GM21526 (cell line): Measurements from ENCODE around the gene KHK.

ENCODE experiments used
- ATAC-seq: cut with Tn5 transposase; IDR thresholded peaks from one replicate; pipeline ENCODE4 v1.9.1; 2021; ENCODE audit warnings: moderate library complexity; ENCODE audit not compliant: unreplicated experiment, low FRiP score

The KHK gene

DNA sequence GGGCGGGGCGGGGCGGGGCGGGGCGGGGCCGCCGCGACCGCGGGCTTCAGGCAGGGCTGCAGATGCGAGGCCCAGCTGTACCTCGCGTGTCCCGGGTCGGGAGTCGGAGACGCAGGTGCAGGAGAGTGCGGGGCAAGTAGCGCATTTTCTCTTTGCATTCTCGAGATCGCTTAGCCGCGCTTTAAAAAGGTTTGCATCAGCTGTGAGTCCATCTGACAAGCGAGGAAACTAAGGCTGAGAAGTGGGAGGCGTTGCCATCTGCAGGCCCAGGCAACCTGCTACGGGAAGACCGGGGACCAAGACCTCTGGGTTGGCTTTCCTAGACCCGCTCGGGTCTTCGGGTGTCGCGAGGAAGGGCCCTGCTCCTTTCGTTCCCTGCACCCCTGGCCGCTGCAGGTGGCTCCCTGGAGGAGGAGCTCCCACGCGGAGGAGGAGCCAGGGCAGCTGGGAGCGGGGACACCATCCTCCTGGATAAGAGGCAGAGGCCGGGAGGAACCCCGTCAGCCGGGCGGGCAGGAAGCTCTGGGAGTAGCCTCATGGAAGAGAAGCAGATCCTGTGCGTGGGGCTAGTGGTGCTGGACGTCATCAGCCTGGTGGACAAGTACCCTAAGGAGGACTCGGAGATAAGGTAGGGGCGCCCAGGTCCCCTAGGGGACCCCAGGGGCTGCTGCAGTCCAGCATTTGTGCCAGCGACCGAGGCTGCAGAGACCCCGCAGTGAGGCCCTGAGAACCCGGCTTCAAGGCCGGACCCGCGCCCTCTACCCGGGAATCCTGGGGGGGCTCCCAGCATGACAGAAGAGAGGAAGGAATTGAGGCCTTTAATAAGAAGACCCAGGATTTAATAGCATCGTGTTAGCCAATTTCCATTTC lies at the start of gene KHK:
Gene KHK, plus strand, starts transcription at position 49 of the 870 bp plus-strand sequence. Its CDS starts 488 bp downstream, at position 537.
- ATAC-seq: peak; percentile 61

DNA sequence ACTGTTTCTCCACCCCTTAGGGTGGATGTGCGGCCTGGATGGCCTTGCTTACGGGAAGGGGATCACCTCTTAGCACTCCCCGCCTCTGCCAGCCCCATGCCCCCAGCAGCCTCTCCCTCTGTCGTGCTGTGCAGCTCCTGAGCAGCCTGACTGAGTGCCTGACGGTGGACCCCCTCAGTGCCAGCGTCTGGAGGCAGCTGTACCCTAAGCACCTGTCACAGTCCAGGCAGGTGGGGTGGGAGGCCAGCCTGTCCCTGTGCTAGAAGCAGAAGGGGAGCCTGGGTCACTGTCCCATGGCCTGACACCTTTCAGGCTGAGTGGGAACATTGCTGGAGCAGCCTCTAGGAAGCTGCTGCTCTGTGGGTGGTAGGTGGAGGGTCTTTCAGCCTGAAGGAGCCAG lies 48.6 kb upstream of the KHK start:
- ATAC-seq: no peak

DNA sequence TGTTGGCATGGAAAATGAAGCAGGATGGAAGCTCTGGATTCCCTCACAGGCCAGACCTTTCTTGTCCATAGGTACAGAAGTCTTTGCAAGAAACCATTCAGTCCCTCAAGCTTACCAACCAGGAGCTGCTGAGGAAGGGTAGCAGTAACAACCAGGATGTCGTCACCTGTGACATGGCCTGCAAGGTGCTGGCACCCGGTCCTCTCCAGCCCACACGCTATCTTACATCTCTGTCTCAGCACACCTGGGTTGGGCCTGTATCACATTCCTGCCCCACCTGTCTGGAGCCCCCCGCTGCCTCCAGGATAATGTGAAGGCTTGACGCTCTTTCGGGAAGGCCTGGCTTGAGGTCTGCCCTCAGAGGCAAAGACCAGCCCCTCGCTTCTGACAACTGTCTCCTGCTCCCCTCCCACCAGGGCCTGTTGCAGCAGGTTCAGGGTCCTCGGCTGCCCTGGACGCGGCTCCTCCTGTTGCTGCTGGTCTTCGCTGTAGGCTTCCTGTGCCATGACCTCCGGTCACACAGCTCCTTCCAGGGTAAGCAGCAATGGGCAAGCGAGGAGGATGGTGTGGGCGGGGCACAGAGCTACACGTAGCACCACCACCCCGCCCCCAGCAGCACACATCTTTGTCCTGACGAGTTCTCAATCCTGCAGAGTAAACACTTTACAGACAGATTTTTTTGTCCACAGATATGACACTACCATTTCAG lies 47.8 kb upstream of the KHK start:
- no peak for ATAC-seq

DNA sequence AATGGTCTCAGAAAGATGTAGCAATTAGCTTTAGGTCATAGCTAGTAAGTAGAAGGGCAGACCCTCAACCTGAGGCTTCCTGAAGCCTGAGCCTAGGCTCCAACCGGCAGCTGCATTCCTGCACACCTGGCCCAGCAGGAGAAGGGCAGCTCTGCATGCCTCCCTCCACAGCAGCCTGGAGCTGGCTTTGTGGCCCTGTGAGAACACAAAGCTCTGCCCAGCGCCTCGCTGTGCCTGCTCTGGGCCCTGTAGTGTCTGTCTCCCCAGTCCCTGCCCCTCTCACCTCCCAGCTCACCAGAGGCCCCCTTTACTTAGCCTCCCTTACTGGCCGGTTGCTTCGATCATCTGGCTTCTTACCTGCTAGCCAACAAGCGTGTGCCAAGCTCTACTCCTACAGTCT lies 47.1 kb upstream of the KHK start:
- no peak for ATAC-seq

DNA sequence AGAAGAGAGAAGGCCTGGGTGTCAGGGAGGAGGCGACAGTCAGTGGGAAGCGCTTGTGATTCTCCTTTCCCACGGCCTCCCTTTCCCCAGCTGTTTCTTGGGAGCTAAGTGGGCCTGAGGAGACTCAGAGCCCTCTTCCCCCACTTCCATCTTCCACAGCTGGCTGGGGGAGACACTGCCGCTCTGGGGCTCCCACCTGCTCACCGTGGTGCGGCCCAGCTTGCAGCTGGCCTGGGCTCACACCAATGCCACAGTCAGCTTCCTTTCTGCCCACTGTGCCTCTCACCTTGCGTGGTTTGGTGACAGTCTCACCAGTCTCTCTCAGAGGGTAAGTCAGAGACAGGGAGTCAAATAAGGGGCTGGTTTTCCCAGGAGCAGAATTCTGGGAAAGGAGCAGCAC lies 46.7 kb upstream of the KHK start:
- no peak for ATAC-seq

DNA sequence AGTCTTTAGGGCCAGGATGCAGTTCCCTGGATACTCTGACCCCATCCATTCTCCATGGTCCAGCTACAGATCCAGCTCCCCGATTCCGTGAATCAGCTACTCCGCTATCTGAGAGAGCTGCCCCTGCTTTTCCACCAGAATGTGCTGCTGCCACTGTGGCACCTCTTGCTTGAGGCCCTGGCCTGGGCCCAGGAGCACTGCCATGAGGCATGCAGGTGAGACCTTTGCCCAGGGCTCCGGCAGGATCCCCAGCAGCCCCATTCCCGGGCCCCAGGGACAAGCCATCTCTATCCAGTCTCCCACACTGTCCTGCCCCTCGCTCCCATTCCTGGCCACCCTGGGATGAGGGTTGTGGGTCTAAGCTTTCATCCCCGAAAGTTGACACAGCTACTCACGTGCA lies 46.3 kb upstream of the KHK start:
- ATAC-seq: no peak

DNA sequence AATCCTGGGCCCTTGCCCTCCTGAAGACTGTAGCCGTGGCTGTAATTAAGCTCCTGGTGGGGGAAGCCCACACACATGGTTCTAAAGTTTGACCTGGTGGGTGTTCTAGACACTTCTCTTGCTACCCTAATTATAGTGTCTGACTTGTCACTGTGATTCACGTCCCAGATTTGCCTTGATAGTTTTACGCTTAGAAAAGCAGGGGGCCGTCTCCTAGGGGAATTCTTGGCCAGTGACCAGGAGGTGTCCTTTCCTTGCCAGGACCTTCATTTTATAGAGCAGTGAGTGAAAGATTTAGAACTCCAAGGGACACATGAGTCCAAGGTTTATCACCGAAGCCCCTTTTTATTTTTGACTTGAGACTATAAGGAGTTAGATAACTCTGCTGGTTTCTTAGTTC lies 44.8 kb upstream of the KHK start:
- no peak for ATAC-seq

DNA sequence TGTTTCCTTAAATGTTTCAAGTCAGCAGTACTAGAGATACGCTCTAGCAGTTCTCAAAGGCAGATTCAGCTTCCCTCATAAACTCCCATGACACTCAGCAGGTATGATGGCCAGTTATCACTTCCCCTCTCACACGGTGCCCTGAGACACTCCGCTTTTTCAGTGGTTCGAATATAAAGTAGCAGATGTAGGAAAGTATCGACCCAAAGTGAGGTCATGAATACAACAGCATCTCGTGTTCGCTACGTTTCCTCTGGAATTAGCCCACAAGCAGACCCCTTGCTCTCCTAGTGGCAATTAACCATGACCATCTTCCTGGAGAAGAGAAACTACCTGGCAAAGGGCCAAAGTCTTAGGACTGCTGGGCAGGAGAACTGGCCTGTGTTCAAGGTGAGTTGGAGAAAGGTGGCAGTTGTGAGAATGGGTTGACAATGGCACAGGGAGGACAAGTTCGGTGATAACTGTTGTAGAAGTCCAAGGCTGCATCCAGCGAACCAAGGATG lies 44.4 kb upstream of the KHK start:
- ATAC-seq: no peak

DNA sequence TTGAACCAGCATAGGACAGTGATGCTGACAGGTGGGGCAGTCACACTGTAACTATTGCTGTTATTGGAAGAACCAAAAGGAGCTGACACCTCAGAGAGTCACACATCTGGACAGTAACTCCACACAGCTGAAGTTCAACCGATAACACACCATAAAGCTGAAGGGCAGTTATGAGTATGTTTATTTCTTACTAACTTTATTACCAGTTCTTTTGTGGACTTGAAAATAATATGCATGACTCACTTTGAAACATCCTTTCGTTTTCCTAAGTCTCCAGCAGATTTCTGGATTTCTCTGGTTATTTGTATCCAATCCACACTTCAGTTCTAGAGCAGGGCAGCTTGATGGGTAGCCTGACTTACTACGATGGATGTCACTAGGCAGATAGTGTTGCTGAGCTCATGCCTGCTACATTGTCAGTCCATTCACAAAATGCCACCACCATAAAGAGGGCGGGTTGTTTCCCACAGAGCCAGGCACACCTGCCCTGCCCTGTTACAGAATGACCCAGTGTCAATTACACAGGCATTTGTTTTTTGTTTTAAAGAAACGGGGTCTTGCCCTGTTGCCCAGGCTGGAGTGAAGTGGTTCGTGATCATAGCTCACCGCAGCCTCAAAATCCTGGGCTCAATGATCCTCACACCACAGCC lies 43.5 kb upstream of the KHK start:
- ATAC-seq: no peak

DNA sequence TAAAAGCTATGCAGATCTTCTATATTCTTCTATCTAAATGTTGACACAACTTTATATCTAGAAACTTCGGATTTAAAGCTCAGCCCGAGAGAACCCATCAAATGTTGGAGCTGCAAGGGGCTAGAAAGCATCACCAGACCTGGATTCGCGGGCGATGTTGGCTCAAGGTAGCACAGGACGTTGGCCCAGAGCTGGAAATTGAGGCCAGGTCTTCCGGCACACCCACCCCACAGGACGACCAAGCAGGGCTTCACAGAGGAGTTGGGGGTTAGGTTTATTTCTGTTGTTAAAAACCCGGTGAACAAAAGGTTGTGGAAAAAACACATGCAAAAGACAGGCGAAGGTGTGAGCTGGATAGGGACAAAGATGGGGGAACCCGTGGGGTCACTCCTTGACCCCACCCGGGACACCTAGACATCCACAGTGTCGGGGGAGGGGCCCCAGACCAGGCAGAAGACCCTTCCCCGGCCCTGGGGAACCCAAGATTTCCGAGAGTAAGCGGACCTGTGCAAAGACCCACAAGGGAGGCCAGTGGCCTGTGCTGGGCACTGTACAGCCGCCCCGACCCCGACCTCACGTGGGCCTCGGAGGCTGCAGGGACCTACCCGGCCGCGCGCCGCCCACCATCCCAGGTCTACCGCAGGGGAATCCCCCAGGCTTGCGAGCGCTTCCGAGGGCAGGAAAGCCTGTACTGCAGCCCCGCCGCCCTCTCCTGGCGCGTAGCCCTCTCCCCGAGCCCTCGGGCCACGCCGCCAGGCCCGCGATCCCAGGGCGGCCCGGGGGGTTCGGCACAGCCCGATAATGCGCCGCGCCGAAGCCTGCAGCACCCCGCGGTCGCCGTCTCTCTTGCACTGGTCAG lies 36.9 kb upstream of the KHK start:
- ATAC-seq: peak; percentile 16

DNA sequence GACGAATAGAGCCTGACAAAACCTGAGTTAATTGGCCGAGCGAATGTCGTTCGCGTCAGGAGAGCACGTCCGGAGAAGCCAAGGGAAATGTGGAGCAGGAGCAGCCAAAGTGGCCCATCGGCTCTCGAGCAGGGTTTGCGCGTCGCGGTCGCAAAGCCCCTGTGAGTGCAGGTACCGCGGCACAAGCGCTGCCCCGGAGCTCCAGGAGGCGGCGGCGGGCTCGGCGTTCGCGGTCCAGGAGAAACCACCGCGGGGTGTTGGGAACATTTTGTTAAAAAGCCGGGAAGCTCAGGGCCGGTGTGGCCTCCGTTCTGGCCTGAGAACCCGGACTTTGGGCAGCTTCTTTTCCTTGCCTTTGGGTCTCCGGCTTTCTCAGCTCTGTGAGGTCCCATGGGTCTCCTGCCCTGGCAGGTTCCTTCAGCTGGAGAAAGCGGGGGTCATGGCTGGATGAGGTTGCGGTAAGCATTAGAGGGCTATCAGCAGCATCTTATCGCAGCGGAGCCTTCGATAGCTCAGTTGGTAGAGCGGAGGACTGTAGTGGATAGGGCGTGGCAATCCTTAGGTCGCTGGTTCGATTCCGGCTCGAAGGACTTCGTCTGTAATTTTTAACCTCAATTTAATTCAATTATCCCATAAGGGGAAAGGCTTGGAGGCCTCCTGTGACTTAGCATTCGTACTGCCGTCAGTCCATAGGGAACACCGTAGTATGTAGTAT lies 36.1 kb upstream of the KHK start:
- ATAC-seq: peak; percentile 45

DNA sequence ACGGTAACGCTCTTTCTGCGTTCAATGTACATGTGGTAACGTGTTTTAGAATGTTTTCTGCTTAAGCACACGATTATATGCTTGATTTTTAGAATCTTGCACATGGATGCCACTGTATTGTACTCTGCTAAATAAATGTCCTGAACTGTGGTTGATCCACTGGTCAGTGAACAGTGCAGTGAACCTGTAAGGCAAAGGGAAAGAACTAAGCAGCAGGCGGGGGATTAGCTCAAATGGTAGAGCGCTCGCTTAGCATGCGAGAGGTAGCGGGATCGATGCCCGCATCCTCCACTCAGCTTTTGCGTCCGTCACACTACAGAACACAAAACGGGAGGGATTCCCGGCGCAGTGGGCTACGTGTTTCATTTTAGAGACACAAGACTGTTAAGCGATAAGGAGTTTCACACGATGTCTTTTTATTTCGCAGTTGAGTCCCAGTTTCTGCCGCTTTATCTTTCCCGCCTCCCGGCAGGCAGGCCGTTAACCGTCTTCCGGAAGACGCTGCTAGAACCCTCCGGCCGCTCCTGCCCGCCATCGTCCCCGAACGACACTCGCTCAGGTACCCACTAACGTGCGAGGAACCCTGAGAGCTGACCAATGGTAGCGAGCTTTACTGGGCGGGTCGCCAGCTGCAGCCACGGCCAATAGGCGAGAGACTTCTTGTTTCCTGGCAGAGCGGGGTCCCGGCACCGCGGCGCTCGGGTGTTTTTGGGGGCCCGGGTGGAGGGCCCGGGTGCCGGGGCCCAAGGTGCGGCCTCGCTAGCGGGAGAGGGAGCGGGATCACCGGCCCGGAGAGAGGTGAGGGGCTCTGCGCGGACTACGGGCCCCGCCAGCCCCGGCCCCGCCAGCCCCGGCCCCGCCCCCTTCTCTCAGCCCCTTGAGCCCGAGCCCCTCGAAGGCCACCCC lies 35.3 kb upstream of the KHK start, which contains the start of gene AGBL5:
Gene AGBL5, plus strand, starts transcription at position 673 of the 906 bp plus-strand sequence. CDS start 1,291 bp downstream, outside the sequence.
- peak; percentile 57 for ATAC-seq

DNA sequence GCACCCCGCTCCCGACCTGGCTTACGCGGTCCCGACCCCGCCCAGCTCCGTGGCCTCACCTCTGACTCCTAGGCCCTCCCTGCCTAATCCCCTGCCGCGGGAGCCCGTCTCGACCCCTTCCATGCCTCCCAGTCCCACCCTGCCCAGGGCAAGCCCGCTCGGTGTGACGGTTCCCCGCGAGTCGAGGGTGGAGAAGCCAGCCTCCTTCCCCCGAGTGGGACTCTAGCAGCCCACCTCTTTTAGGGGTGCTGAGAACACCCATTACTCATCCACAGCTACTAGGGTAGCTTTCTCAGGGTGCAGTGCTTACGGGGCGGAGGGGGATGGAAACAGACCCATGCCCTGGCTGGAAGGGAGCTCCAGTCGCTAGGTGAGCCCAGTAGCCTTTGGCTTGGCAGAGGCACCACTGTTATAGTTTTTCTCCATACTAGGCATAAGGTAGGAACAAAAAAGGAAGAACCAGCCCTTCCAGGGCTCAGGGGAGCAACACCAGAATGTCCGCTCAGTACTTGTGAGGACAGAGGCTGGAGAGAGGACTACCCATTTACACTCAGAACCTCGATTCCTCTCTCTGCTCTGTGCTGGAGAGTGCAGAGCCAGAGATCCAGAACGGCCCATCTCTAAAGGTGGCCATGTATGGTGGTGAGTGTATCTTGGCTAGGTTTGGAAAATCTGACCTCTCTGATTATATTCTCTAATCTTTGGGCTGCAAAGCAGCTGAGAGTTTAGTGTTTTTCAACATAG lies 34.5 kb upstream of the KHK start:
- ATAC-seq: no peak

DNA sequence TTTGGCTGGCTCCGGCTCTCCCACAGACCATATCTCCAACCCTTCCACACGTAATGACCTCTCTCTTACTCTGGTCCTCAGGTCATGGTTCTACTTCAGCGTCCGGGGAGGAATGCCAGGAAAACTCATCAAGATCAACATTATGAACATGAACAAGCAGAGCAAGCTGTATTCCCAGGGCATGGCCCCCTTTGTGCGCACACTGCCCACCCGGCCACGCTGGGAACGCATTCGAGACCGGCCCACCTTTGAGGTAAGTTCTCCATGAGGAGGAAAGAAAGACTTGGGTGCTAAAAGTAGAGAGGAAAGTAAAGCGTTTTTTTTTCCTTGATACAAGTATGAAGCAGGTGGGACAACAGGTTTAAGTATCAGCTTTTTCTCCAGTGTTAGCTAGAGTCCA lies 33.3 kb upstream of the KHK start:
- no peak for ATAC-seq

DNA sequence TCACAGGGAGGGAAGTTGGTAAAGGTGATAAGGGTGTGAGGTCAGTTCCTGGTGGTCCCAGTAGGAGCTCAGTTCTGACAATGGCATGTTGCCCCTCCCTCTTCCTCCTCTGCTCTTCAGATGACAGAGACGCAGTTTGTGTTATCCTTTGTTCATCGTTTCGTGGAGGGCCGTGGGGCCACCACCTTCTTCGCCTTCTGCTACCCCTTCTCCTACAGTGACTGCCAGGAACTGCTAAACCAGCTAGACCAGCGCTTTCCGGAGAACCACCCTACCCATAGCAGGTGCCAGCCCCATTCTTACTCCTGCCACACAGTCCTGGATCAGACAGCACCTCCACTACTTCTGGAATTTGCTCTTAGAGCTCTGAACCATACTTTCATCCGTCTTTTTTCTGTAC lies 32.8 kb upstream of the KHK start:
- ATAC-seq: no peak

DNA sequence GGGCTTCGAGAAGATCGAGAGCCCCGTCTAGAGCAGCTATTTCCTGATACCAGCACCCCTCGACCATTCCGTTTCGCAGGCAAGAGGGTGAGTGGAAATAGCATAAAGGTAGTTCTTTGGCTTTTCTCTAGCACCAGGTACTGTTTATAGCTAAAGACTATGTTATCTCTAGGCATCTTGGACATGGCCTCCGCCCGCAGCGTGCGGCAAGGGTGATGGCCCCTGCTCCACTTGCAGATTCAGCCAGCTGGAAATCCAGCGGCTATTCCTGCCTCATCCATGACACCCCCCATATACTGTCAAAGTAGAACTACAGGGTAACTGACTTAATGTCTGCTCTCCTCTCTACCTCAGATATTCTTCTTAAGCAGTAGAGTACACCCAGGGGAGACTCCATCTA lies 31.9 kb upstream of the KHK start:
- no peak for ATAC-seq

DNA sequence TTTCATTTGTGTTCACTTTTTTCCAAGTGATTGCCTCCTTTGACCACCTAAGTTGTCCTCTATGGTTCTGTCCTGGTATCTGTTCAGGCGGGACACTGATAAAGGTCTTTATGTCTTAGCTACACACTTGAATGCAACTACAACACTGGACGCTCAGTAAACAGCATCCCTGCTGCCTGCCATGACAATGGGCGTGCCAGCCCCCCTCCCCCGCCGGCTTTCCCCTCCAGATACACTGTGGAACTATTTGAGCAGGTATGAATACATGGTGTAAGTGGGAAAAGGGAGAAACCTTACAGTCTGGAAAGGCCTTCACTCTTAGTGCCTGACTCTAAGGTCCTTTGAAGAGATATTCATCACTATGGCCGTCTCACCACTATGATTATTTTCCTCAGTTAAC lies 29.4 kb upstream of the KHK start:
- no peak for ATAC-seq

DNA sequence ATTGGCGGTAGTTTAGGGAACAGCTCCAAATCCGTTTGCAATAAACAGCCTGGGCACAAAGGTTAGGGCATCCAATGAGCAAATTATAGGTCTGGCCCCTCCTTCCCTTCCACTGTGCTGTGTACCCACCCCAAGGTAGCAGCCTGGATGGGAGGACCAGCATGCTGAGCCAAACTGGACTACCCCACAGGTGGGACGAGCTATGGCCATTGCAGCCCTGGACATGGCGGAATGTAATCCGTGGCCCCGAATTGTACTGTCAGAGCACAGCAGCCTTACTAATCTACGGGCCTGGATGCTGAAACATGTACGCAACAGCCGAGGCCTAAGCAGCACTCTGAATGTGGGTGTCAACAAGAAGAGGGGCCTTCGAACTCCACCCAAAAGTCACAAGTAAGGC lies 28.4 kb upstream of the KHK start:
- ATAC-seq: no peak
